Liver (tissue), 3 donors: Measurements from ENCODE around the gene TIAM1.

Experiments used
- CTCF ChIP-seq: fragments of 150-350 bp; IDR thresholded peaks from 2 replicates; pipeline ENCODE4 v1.5.1; 2017; ENCODE audit warnings: improper control_type of control experiment, low read depth, low read length; ENCODE audit not compliant: missing input control
- GABPA ChIP-seq, 2 donors: IDR thresholded peaks in 1 of 2; conservative IDR thresholded peaks in 1 of 2; 2 replicates each; pipeline ENCODE4 v1.6.1; 2016; ENCODE audit warnings: antibody characterized with exemption in 2 of 2, mild to moderate bottlenecking in 1 of 2, moderate library complexity in 1 of 2
- REST ChIP-seq: IDR thresholded peaks from 2 replicates; pipeline ENCODE4 v1.6.1; 2016; ENCODE audit warnings: antibody characterized with exemption, mild to moderate bottlenecking
- SP1 ChIP-seq: IDR thresholded peaks from 2 replicates; pipeline ENCODE4 v1.6.1; 2018; ENCODE audit warnings: antibody characterized with exemption, mild to moderate bottlenecking
- TAF1 ChIP-seq: conservative IDR thresholded peaks from 2 replicates; pipeline ENCODE4 v1.6.1; 2016; ENCODE audit warnings: antibody characterized with exemption, mild to moderate bottlenecking
- YY1 ChIP-seq: IDR thresholded peaks from 2 replicates; pipeline ENCODE4 v1.6.1; 2016; ENCODE audit warnings: antibody characterized with exemption, mild to moderate bottlenecking
- TF ChIP-seq, protein P1 (sequence below): IDR thresholded peaks from 2 replicates; pipeline ENCODE4 v1.6.1; 2016; ENCODE audit warnings: antibody characterized with exemption
- donor health status: healthy.
- donor health status: healthy.

GRCh38 chr21:31252611-31253010 is 91.5 kb downstream of the TIAM1 start:
- TF ChIP-seq REST (no peak), CTCF (no peak), SP1 (no peak), TAF1 (no peak), GABPA (IDR thresholded peaks at IDR 0.05 in 1 of 2, conservative IDR thresholded peaks at IDR 0.05 in 1 of 2) (no peak), YY1 (no peak)
- TF ChIP-seq, protein P1, sequence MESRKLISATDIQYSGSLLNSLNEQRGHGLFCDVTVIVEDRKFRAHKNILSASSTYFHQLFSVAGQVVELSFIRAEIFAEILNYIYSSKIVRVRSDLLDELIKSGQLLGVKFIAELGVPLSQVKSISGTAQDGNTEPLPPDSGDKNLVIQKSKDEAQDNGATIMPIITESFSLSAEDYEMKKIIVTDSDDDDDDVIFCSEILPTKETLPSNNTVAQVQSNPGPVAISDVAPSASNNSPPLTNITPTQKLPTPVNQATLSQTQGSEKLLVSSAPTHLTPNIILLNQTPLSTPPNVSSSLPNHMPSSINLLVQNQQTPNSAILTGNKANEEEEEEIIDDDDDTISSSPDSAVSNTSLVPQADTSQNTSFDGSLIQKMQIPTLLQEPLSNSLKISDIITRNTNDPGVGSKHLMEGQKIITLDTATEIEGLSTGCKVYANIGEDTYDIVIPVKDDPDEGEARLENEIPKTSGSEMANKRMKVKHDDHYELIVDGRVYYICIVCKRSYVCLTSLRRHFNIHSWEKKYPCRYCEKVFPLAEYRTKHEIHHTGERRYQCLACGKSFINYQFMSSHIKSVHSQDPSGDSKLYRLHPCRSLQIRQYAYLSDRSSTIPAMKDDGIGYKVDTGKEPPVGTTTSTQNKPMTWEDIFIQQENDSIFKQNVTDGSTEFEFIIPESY, result no peak
